Activated CD4-positive, alpha-beta T cell treated with anti-CD3 and anti-CD28 coated beads, Interleukin-2, Interleukin-4, amounts not matched to agents 100 ng/mL and 50 ng/mL, durations not matched to agents 16 hours and 8 hours (primary cell): ENCODE data around the gene COL18A1.

Experiments
- DNase-seq: peaks from one replicate; pipeline ENCODE4 v3.0.0-alpha.2; 2020; ENCODE audit warnings: low spot score

COL18A1 gene

GRCh38 chr21:45455674-45456583, 51.0 kb downstream of the COL18A1 start:
- DNase-seq = no peak

DNA sequence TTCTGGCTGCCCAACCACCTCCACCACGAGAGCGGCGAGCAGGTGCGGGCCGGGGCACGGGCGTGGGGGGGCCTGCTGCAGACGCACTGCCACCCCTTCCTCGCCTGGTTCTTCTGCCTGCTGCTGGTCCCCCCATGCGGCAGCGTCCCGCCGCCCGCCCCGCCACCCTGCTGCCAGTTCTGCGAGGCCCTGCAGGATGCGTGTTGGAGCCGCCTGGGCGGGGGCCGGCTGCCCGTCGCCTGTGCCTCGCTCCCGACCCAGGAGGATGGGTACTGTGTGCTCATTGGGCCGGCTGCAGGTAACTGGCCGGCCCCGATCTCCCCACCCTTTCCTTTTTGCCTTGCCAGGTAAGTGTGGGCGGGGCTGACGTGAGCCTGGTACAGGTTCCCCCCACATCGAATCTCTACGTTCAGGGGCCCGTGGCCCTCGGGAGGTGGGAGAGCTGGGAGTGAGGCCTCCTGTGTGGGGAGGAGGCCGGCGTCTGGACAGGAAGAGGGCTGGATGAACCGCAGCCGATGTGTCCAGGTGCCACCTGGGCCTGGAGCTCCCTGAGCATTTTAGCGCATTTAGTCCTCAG, 51.7 kb downstream of the COL18A1 start:
- no peak for DNase-seq

GRCh38 chr21:45457161-45457831, 52.3 kb downstream of the COL18A1 start:
- DNase-seq = no peak

- DNase-seq = no peak
Measured at GRCh38 chr21:45457832-45458172, 52.8 kb downstream of the COL18A1 start.

- no peak for DNase-seq
Measured at GRCh38 chr21:45458281-45459170, 53.6 kb downstream of the COL18A1 start.

GRCh38 chr21:45459171-45460010, 54.4 kb downstream of the COL18A1 start:
- no peak for DNase-seq

- no peak for DNase-seq
Measured at GRCh38 chr21:45460011-45460565, 55.1 kb downstream of the COL18A1 start.

GRCh38 chr21:45460611-45461368, 55.8 kb downstream of the COL18A1 start:
- DNase-seq = no peak

DNA sequence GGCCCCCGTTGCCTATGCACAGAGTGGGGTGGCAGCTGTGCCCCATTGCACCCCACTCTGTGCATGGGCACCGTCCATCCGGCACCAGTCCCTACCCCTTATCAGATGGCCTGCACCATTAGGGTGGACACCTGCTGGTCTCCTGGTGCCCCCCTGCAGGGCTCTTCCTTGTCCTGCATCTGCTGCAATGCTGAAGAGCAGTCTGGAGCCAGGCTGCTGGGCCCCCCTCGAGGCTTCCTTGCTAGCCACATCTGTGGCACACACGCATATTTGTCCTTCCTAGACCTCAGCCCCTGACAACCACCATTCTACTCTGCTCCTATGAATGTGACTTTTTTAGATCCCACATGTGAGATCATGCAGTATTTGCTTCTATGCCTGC, 56.4 kb downstream of the COL18A1 start:
- no peak for DNase-seq

DNA sequence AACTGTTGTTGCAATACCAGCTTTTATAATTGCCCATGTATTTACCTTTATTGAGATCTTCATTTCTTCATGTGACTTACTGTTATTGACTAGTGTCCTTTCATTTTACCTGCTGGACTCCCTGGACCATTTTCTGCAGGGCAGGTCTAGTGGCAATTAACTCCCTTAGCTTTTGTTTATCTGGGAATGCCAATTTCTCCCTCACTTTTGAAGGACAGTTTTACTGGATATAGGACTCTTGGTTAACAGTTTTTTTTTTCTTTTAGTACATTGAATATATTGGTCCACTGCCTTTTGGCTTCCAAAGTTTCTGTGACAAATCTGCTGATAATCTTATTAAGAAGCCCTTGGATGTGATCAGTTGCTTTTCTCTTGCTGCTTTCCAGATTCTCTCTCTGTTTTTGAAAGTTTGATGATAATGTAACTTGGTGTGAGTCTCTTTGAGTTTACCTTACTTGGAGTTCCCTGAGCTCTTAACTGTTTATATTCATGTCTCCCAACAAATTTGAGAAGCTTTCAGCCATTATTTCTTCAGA, 56.9 kb downstream of the COL18A1 start:
- no peak for DNase-seq

DNA sequence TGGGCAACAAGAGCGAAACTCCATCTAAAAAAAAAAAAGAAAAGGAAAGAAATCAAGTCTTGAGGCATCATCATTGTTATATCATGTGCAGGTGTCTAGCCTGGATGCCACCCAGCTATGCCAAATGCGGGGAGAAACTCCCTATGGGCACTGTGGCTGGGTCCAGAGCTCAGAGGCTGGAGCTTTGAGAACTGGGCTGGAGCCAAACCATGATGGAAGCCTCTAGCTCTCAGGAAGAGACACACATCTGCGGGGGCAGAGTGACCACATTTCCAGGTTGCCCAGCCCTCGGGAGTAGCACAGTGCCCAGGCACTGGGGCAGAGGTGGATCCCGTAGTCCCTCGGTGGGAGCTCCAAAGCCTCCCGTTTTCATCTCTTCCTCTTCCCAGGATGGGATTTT, 58.9 kb downstream of the COL18A1 start:
- DNase-seq = no peak

- DNase-seq = no peak
Measured at GRCh38 chr21:45464309-45464708, 59.3 kb downstream of the COL18A1 start.

DNA sequence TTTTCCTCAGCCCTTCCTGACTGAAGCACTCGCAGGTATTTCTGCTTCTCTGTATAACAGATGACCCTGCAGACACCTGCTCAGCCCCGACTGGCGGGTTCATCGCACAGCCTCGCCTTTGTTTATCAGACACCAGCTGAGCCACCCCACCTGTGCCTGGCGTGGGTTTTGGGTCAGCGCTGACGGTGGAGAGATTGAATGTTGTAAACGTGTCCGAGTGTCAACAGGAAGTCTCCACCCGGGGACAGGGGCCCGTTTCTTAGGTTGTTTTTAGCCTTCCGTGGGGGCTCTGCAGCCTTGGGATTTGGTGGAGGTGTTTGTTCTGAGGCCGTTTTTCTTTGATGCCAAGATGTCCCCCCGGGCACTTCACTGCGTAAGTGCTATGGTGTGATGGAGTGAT, 60.1 kb downstream of the COL18A1 start:
- no peak for DNase-seq

GRCh38 chr21:45465611-45466329, 60.8 kb downstream of the COL18A1 start:
- no peak for DNase-seq

GRCh38 chr21:45466330-45467220, 61.6 kb downstream of the COL18A1 start:
- DNase-seq = no peak

DNA sequence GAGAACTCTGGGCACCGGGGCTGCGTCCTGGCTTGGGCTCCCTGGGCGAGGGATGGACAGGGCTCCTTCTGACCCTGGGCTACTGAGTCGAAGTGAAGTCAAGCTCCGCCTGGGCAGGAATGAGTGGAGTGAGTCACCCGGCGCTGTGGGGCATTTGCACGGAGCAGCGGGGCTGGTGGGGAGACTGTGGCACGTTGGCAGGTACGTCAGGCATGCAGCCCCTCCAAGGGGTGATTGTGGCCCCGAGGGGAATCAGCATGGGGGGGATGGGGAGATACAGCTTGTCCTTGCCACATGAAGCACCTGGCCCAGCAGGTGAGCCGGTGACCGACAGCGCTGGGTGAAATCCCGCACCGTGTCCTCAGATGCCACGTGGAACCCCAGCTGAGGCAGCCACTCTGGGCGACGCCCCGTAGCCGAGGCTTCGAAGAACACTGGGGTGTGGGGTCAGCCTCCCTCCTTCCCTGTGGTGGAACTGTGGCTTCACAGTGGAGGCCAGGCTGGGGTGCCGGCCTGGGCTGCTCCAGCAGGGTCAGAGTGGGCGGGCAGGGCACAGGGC, 62.3 kb downstream of the COL18A1 start:
- no peak for DNase-seq

- no peak for DNase-seq
Measured at GRCh38 chr21:45468051-45468970, 63.3 kb downstream of the COL18A1 start.
